Measurements from ENCODE around the gene SLC52A3. TPM values are rescaled to one million over a fixed set of nuclear protein-coding genes. Genes with fewer than 3 reads are reported as not detected.

The SLC52A3 gene
- total and polyA plus RNA-seq, 9 of the 15 experiments (the other 6 are each of a cell fraction or from before 2014, with no cell fraction given) = 0.06 to 0.60 (median 0.11) TPM

DNA sequence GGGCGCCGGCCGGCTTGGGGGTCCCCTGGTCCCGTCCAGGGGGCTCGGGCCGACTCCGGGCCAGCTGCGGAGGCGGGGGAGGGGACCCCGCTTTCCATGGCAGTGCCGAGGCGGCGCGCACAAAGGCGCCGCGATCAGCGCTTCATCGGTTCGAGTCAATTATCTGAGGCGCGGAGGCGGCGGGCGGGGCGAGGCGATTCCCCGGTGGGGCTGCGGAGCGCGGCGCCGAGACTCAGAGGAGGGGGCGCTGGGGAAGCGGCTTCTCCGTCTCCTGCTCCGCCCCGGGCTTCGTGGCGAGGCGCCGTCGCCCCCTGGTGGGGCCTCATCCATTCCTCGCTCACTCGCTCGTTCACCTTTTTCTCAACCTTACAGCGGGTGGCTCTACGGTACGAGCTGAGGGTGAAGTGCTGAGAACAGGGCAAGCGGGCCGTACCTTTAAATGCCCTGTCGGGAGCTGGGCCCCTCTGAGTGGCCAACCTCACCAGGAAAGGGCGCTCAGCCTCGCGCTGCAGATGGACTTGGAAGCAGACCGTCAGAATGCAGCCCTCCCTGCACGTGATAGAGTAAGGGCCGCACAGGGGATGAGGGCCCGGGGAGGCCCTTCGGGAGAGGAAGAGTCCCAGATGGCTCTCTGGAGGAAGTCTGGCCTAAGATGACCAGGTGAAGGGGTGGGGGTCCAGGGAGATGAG, 39.9 kb downstream of the SLC52A3 start (continued):
- TF ChIP-seq ETV5 (CRISPR knock-in tag; IDR thresholded peaks at IDR 0.05; ENCODE audit: low read depth) = peak; percentile 71
- TF ChIP-seq, protein P1, sequence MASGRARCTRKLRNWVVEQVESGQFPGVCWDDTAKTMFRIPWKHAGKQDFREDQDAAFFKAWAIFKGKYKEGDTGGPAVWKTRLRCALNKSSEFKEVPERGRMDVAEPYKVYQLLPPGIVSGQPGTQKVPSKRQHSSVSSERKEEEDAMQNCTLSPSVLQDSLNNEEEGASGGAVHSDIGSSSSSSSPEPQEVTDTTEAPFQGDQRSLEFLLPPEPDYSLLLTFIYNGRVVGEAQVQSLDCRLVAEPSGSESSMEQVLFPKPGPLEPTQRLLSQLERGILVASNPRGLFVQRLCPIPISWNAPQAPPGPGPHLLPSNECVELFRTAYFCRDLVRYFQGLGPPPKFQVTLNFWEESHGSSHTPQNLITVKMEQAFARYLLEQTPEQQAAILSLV (tag; IDR thresholded peaks at IDR 0.05) = no peak
- TF ChIP-seq PHF8 (IDR thresholded peaks at IDR 0.05; ENCODE audit: borderline replicate concordance, low read length) = peak; percentile 49; the same call in 1 of the 2 replicates
- TF ChIP-seq RBM34 (IDR thresholded peaks at IDR 0.05; ENCODE audit: borderline replicate concordance, insufficient read depth, low read length) = no peak
- TF ChIP-seq ARID2 (IDR thresholded peaks at IDR 0.05) = peak; percentile 52; the same call in 1 of the 2 replicates

DNA sequence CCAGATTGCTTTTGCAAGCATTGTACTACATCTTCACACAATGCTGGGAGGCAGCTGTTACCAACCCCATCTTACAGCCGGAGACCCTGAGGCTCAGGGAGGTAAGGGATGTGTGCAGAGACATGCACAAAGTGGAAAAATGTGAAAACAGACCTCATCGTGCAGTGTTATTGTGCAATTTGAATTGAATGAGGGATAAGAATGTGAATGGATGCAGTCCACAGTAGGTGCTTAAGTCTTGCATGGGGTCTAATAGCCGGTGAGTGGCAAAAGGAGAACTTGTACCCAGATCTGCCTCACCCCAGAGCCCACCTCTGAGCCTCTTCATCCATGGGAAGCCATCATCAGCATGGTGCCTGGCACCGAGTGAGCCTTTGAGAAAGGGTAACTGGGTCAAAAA, 42.1 kb downstream of the SLC52A3 start:
- TF ChIP-seq, protein P2, sequence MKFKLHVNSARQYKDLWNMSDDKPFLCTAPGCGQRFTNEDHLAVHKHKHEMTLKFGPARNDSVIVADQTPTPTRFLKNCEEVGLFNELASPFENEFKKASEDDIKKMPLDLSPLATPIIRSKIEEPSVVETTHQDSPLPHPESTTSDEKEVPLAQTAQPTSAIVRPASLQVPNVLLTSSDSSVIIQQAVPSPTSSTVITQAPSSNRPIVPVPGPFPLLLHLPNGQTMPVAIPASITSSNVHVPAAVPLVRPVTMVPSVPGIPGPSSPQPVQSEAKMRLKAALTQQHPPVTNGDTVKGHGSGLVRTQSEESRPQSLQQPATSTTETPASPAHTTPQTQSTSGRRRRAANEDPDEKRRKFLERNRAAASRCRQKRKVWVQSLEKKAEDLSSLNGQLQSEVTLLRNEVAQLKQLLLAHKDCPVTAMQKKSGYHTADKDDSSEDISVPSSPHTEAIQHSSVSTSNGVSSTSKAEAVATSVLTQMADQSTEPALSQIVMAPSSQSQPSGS (CRISPR knock-in tag; IDR thresholded peaks at IDR 0.05) = no peak
- peak; percentile 42 for TF ChIP-seq CEBPB (tag; IDR thresholded peaks at IDR 0.05)
- in situ Hi-C loops (cut with MboI) = loop anchor here (5.0 kb wide), 2 partner anchors 74 to 374 kb away; partner anchors contain the start of gene SRXN1
- no peak for ATAC-seq
- H3K36me3 ChIP-seq (ENCODE audit: control insufficient read depth, insufficient read depth, low read length) = no peaks in the 10 kb centered on the region
- ChIA-PET CTCF (ENCODE audit: low intra/inter-chr PET ratio) (no interaction called here), POLR2A (no interaction called here)
- no peaks in the 10 kb centered on the region for H3K9me3 ChIP-seq (replicated peaks; ENCODE audit: control insufficient read depth, insufficient read depth, low read depth, low read length)
- H3K79me2 ChIP-seq (ENCODE audit: control insufficient read depth, insufficient read depth, low read length) = no peaks in the 10 kb centered on the region
- no peaks in the 10 kb centered on the region for H4K20me1 ChIP-seq (replicated peaks; ENCODE audit: control insufficient read depth, insufficient read depth, low read length)
- no peak for FAIRE-seq
- peaks cover 5 to 18% of the 10 kb centered on the region in 2 experiments; a peak in 4 of 5 replicates for H3K4me1 ChIP-seq (replicated peaks in 1 of 2; ENCODE audit: control insufficient read depth in 2 of 2, insufficient read depth in 2 of 2, low read length in 2 of 2)
- WGBS (ENCODE audit: insufficient coverage, low coverage, missing lambda C conversion rate) = 38% methylated on average over 4 of the region's 4 CpGs
- no TSS peak for BruUV-seq (replicated peaks)
- H3K27me3 ChIP-seq (ENCODE audit: control insufficient read depth in 2 of 2, insufficient read depth in 2 of 2, low read length in 2 of 2) = no peaks in the 10 kb centered on the region
- H3K4me2 ChIP-seq (ENCODE audit: insufficient read depth, low read length) = no peak overlapping the region
- intact Hi-C loops (cut with micrococcal nuclease) = loop anchor here (5.0 kb wide), 1 partner anchor 54 kb away; no protein-coding TSS in a partner anchor
- H2AFZ ChIP-seq (ENCODE audit: low read depth, low read length) = no peak overlapping the region
- no peak overlapping the region for H3K27ac ChIP-seq (ENCODE audit: extremely low read depth, low read depth, low read length)
- no peaks in the 10 kb centered on the region for H3K9me1 ChIP-seq (ENCODE audit: control insufficient read depth, insufficient read depth, low read length)
- DNase-seq (ENCODE audit: extremely low read depth in 1 of 4, low spot score in 3 of 4) = no peak
- no peak overlapping the region for H3K9ac ChIP-seq (ENCODE audit: insufficient read depth in 1 of 2, low read depth in 2 of 2, low read length in 2 of 2)
- H3K4me3 ChIP-seq = no peak overlapping the region

Data from K562 (cell line).